HG03354 (cell line): ENCODE measurements around the gene FKBP2.

Experiments
- ATAC-seq: cut with Tn5 transposase; IDR thresholded peaks from one replicate; pipeline ENCODE4 v1.9.1; 2021; ENCODE audit warnings: mild to moderate bottlenecking; ENCODE audit not compliant: unreplicated experiment, poor library complexity, severe bottlenecking

FKBP2 gene

GRCh38 chr11:64246871-64247728 is 6.2 kb downstream of the FKBP2 start, which contains the start of gene PPP1R14B:
TSS of gene PPP1R14B (minus strand) at chr11:64246943. CDS start at chr11:64246673, 270 bp downstream.
- peak; percentile 41 for ATAC-seq

- no peak for ATAC-seq
Measured at GRCh38 chr11:64247729-64248531, 7.0 kb downstream of the FKBP2 start.

GRCh38 chr11:64248578-64248977 is 7.7 kb downstream of the FKBP2 start:
- ATAC-seq: no peak

DNA sequence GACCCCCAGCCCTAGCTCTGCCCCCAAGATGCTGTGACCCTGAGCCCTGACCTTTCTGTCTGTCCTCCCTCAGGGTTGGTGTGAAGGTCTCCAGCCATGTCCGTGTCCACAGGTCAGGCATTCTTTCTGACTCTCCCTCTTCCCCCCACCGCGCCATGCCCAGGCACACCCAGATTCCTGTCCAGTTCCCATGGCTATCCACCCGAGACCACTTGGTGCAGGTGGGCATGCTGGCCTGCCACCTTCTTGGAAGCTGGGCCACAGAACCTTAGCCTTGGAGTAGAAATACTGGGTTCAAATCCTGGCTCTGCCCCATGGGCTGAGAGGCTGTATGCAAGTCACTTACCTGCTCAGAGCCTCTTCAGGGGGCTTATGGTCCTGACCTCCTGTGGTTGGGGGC is 8.1 kb downstream of the FKBP2 start:
- no peak for ATAC-seq

GRCh38 chr11:64249563-64250414 is 8.9 kb downstream of the FKBP2 start:
- no peak for ATAC-seq

GRCh38 chr11:64250415-64251015 is 9.6 kb downstream of the FKBP2 start:
- ATAC-seq: no peak

DNA sequence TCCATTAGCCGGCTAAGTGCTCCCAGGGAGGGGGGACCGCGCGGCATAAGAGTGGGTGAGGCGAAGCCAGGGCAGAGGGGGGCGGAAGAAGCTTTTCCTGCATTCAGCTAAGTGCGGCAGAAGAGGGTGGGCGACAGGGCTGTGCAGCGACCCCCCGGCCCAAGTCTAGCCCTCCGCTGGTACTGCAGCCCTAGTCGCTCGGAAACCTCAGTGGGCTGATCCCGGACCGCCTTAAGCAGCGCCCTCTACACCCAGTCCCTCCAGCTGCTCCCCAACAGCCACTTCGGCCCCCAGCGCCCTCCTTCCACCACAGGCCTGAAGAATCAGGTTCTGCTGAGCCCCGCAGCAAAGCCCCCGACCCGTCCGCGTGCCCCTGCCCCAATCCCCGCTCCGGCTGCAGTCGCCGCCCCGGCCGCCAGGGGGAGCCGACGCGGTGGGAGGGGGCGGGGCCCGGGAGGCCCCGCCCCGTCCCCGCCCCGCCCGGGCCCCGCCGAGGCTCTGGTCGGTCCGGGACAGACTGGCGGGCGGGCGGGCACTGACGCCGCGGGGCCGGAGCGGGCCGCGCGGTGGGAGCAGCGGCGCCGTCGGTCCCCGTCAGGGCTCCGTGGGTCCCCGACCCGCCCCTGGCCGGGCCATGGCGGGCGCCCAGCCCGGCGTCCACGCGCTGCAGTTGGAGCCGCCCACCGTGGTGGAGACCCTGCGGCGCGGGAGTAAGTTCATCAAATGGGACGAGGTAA is 10.3 kb downstream of the FKBP2 start, which contains the start of gene PLCB3:
PLCB3 (plus strand) TSS at position 515 of the 737 bp plus-strand sequence; CDS start at position 635, 120 bp downstream.
- ATAC-seq: no peak

GRCh38 chr11:64251753-64252002 is 10.8 kb downstream of the FKBP2 start:
- ATAC-seq: no peak

DNA sequence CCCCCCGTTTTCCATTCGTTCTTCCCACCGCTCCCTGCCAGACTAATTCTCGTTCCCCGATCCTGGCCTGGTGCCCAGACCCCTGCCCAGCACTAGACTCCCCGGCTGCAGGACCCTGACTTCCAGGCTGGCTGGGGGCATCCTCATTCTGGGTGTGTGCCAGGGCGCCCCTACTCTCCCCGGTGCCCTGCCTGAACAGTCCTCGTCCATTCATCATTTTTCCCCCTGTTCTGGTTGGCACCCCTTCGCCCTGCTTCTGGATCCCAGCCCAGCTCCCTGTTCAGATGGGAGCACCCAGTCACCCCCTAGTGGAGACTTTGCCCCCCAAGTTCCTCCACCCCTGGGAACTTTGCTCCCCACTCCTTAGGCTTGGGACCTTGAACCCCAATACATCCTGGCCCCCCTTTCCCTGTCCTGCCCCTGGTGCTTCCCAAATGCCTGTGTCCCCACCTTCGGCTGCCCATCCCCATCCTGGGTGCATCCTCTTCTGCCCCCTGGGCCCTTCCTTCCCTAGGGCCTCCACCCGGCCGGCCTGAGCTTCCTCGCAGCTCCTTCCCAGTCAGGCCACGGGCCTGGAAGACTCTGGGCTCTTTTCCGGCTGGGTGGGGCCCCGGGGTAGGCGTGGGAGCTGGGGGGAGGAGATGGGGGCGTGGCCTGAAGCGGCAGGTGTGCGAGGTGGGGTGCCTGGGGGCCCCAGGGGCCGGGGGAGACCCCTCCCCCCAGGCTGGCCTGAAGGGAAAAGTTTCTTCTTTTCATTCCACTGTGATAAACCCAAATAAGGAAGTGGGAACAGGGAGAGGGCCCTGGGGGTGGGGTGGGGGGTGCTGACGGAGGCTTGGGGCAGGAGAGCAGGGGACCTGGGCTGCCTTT is 11.3 kb downstream of the FKBP2 start:
- ATAC-seq: no peak

- no peak for ATAC-seq
Measured at GRCh38 chr11:64253043-64253442, 12.1 kb downstream of the FKBP2 start.

DNA sequence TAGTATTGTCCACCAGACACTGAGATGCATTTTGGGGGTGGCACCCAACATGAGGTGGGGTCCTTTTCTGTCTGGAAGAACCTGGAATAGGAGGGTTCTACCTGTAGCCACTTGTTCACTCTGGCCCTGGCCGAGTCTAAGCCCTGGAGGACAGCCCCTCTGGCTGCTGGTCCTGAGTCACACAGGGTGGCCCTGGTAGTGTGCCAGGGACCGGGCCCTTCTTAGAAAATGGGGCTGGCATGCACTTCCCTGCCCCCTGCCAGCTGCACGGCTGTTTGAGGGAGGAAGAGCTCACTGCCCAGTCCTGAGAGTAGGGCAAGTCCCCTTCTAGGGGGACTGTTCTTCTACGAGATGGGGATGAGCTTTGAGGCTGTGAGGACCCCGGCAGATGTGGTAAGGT is 12.6 kb downstream of the FKBP2 start:
- ATAC-seq: no peak

GRCh38 chr11:64254326-64254725 is 13.4 kb downstream of the FKBP2 start:
- no peak for ATAC-seq

GRCh38 chr11:64255135-64256128 is 14.5 kb downstream of the FKBP2 start:
- no peak for ATAC-seq

- no peak for ATAC-seq
Measured at GRCh38 chr11:64256300-64256699, 15.4 kb downstream of the FKBP2 start.

DNA sequence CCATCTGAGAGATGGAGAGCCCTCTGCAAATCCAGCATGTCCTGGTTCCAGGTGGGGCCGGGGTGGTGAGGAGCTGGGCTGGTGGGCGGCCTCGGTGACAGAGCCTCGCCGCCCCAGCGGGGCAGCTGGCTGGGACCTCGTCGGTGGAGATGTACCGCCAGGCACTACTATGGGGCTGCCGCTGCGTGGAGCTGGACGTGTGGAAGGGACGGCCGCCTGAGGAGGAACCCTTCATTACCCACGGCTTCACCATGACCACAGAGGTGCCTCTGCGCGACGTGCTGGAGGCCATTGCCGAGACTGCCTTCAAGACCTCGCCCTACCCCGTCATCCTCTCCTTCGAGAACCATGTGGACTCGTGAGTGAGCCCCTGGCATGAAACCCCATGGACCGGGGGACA is 17.5 kb downstream of the FKBP2 start:
- ATAC-seq: no peak

DNA sequence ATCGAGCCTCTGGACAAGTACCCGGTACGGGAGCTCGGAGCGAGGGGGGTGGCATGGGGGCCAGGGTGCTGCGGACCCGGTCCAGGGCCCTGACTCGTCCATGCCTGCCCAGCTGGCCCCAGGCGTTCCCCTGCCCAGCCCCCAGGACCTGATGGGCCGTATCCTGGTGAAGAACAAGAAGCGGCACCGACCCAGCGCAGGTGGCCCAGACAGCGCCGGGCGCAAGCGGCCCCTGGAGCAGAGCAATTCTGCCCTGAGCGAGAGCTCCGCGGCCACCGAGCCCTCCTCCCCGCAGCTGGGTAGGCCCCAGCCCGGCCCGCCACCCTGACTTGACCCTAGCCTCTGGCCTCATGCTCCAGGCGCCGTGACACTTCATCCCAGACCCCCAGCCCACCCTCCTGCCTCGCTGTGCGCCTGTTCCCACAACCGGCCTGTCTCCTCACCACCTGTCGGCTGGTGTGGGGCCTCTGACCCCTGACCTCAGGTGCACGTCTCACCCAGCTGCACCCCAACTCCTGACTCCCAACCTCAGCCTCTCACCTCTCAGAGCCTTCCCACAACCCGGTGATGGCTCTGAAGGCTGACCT is 18.1 kb downstream of the FKBP2 start:
- ATAC-seq: no peak
